HepG2 (cell line): ENCODE measurements around the gene ARX. TPM values are rescaled to one million over a fixed set of nuclear protein-coding genes. Genes with fewer than 3 reads are reported as not detected.
A peak's percentile ranks its signal among the peaks of the same experiment; 100 is the strongest.

Experiments used
- ATAC-seq: fragments of 200-7000 bp; cut with Tn5 transposase; 3 replicates; pipeline ENCODE4 v1.9.1; 2020; ENCODE audit warnings: mild to moderate bottlenecking, moderate library complexity
- BruUV-seq: library from RNA; stranded (reverse); fragments of 400-500 nt; replicated peaks from 2 replicates; lab custom pipeline; 2021; lab: Mats Ljungman, UMichigan
- CTCF ChIA-PET: fragments of 300-600 bp; formaldehyde crosslinking; extraction: SDS; loops from one replicate; lab custom pipeline; 2021; ENCODE audit warnings: low total read pairs, inconsistent platforms, low intra/inter-chr PET ratio; lab: Yijun Ruan, JAX
- POLR2A ChIA-PET: fragments of 350-600 bp; sonication (Branson Sonifier 250); formaldehyde crosslinking; loops from one replicate; lab custom pipeline; 2020; ENCODE audit warnings: antibody characterized with exemption, inconsistent platforms; lab: Yijun Ruan, JAX
- DNase-seq: peaks from one replicate; pipeline ENCODE4 v3.0.0-alpha.2; 2015; ENCODE audit warnings: low spot score
- FAIRE-seq: peaks from 3 replicates; lab custom pipeline; 2011; peaks lifted over from hg19 to GRCh38; lab: Jason Lieb, UNC
- H2AFZ ChIP-seq: one replicate; pipeline ENCODE4 v1.6.1; 2011; ENCODE audit warnings: low read length, inconsistent platforms
- H3K27ac ChIP-seq: fragments of 300-600 bp; 3 replicates; pipeline ENCODE4 v1.8.0; 2011; ENCODE audit warnings: mixed run types, mild to moderate bottlenecking, mixed read lengths, low read length, inconsistent platforms; ENCODE audit not compliant: insufficient read depth; ENCODE audit errors: extremely low read length
- H3K27me3 ChIP-seq, 2 experiments: fragments of 200-600 bp in 1 of 2; 2 replicates in 1 of 2; 3 replicates in 1 of 2; pipeline versions ENCODE4 v1.6.0 to v1.8.0; 2011; ENCODE audit warnings: low read length in 2 of 2, mild to moderate bottlenecking in 2 of 2, moderate library complexity in 2 of 2, inconsistent platforms in 1 of 2; ENCODE audit not compliant: insufficient read depth in 2 of 2, control insufficient read depth in 1 of 2
- H3K36me3 ChIP-seq, 2 experiments: fragments of 200-600 bp in 1 of 2; replicated peaks in 1 of 2; 2 replicates in 1 of 2; 3 replicates in 1 of 2; pipeline versions ENCODE4 v1.5.1 to v1.8.0; 2011; ENCODE audit warnings: low read length in 2 of 2, inconsistent platforms in 1 of 2; ENCODE audit not compliant: insufficient read depth in 2 of 2, control insufficient read depth in 1 of 2
- H3K4me1 ChIP-seq: 2 replicates; pipeline ENCODE4 v1.5.1; 2012; ENCODE audit warnings: low read length, inconsistent platforms; ENCODE audit not compliant: insufficient read depth
- H3K4me2 ChIP-seq: 2 replicates; pipeline ENCODE4 v1.6.0; 2011; ENCODE audit warnings: low read depth, low read length, inconsistent platforms
- H3K4me3 ChIP-seq, 3 experiments: fragments of 200-600 bp in 1 of 3; sonication (generic), shearing (Covaris generic) in 1 of 3; replicated peaks in 1 of 3; 2 replicates each; pipeline ENCODE4 v1.5.1; 2011 to 2016; ENCODE audit warnings: low read length in 3 of 3, inconsistent platforms in 2 of 3, low read depth in 2 of 3, mild to moderate bottlenecking in 2 of 3, control low read depth in 1 of 3, mixed read lengths in 1 of 3; ENCODE audit not compliant: insufficient read depth in 1 of 3
- H3K79me2 ChIP-seq: one replicate; pipeline ENCODE4 v1.6.1; 2011; ENCODE audit warnings: low read length, inconsistent platforms; ENCODE audit not compliant: insufficient read depth
- H3K9ac ChIP-seq: 2 replicates; pipeline ENCODE4 v1.6.0; 2011; ENCODE audit warnings: mild to moderate bottlenecking, low read depth, low read length, inconsistent platforms; ENCODE audit not compliant: insufficient read depth
- H3K9me3 ChIP-seq: 2 replicates; pipeline ENCODE4 v1.5.1; 2012; ENCODE audit warnings: mild to moderate bottlenecking, low read length
- H4K20me1 ChIP-seq: 2 replicates; pipeline ENCODE4 v1.6.0; 2011; ENCODE audit warnings: inconsistent platforms, mild to moderate bottlenecking, low read length, moderate library complexity; ENCODE audit not compliant: insufficient read depth
- BCL6 ChIP-seq: IDR thresholded peaks from 2 replicates; pipeline ENCODE4 v1.6.1; 2016; ENCODE audit warnings: missing genetic modification reagents, missing compliant biosample characterization
- MTA3 ChIP-seq: sonication (generic); formaldehyde crosslinking; IDR thresholded peaks from 2 replicates; pipeline ENCODE4 v1.4.0; 2020; ENCODE audit warnings: missing genetic modification reagents
- REST ChIP-seq, 2 experiments: IDR thresholded peaks; 2 replicates each; pipeline ENCODE4 v1.6.1; 2011 to 2012; ENCODE audit warnings: low read length in 2 of 2, borderline replicate concordance in 1 of 2, low read depth in 1 of 2, mild to moderate bottlenecking in 1 of 2, moderate library complexity in 1 of 2
- SIX4 ChIP-seq: sonication (generic); formaldehyde crosslinking; IDR thresholded peaks from 2 replicates; pipeline ENCODE4 v1.4.0; 2020; ENCODE audit warnings: missing genetic modification reagents
- SRSF4 ChIP-seq: fragments of 200-400 bp; formaldehyde crosslinking; IDR thresholded peaks from one replicate; pipeline ENCODE4 v1.6.1; 2018; ENCODE audit warnings: mild to moderate bottlenecking, low read depth, low read length, moderate library complexity; ENCODE audit not compliant: poor library complexity, severe bottlenecking
- ZBTB37 ChIP-seq: sonication (generic); formaldehyde crosslinking; IDR thresholded peaks from 2 replicates; pipeline ENCODE4 v1.4.0; 2020; ENCODE audit warnings: mild to moderate bottlenecking, missing genetic modification reagents
- ZBTB49 ChIP-seq: sonication (generic); formaldehyde crosslinking; IDR thresholded peaks from 2 replicates; pipeline ENCODE4 v1.4.0; 2020; ENCODE audit warnings: missing genetic modification reagents, borderline replicate concordance
- ZMYM4 ChIP-seq: sonication (generic); formaldehyde crosslinking; IDR thresholded peaks from 2 replicates; pipeline ENCODE4 v1.8.1; 2023; ENCODE audit warnings: mild to moderate bottlenecking, missing genetic modification reagents
- ZNF629 ChIP-seq: sonication (generic); formaldehyde crosslinking; conservative IDR thresholded peaks from 2 replicates; pipeline ENCODE4 v1.5.0; 2020; ENCODE audit warnings: missing genetic modification reagents
- ZNF768 ChIP-seq: sonication (generic); formaldehyde crosslinking; IDR thresholded peaks from 2 replicates; pipeline ENCODE4 v1.4.0; 2020; ENCODE audit warnings: missing genetic modification reagents
- ZNF772 ChIP-seq: sonication (generic); formaldehyde crosslinking; IDR thresholded peaks from 2 replicates; pipeline ENCODE4 v1.5.0; 2020; ENCODE audit warnings: mild to moderate bottlenecking, missing genetic modification reagents
- ZNF777 ChIP-seq: sonication (generic); formaldehyde crosslinking; IDR thresholded peaks from 2 replicates; pipeline ENCODE4 v1.4.0; 2020; ENCODE audit warnings: missing genetic modification reagents
- WGBS: methylation state at CpG from one replicate; pipeline ENCODE4 v1.1.6; 2017; ENCODE audit warnings: low lambda C conversion rate; 5-methylcytosine and 5-hydroxymethylcytosine counted together
- in situ Hi-C: cut with HindIII; loops from 2 replicates; pipeline ENCODE4 v1.10.0; 2017; ENCODE audit warnings: low pct_unique_long_range_greater_than_20kb; ENCODE audit not compliant: extremely low pct_ligation_motif_present
- intact Hi-C: fragments of 100-400 bp; cut with micrococcal nuclease; formaldehyde crosslinking; loops from one replicate; pipeline ENCODE4 v1.10.0; 2022; ENCODE audit not compliant: unreplicated experiment
- polyA plus RNA-seq, 8 experiments: library from polyadenylated mRNA; depleted of rRNA in 3 of 8; stranded (reverse) in 7 of 8; unstranded in 1 of 8; fragments of >200 nt; fragmentation: Illumina TruSeq in 4 of 8; extraction: Trizol in 4 of 8; gene quantifications; 2 replicates each; pipeline versions ENCODE4 v1.2.1 to v1.2.3, GENCODE V29; 2011 to 2016; ENCODE audit warnings: low read depth in 4 of 8, missing spikeins in 1 of 8, mixed read lengths in 1 of 8; ENCODE audit not compliant: insufficient read depth in 1 of 8
- total RNA-seq, 5 experiments: library from RNA; depleted of rRNA; stranded (reverse); fragments of >200 nt; fragmentation: Illumina TruSeq; extraction: Trizol; gene quantifications; 2 replicates each; pipeline ENCODE4 v1.2.3, GENCODE V29; 2016; ENCODE audit warnings: low read depth in 1 of 5

Gene ARX
- total and polyA plus RNA-seq, 2 of the 13 experiments (the other 11 are each of a cell fraction or from before 2014, with no cell fraction given), result not detected

GRCh38 chrX:25009407-25009806 lies 6.4 kb downstream of the ARX start (continued):
- TF ChIP-seq REST (IDR thresholded peaks at IDR 0.05; ENCODE audit: borderline replicate concordance in 1 of 2, low read depth in 1 of 2, low read length in 2 of 2), result no peak

GRCh38 chrX:25007059-25008053 lies 8.4 kb downstream of the ARX start:
- Histone ChIP-seq H3K36me3 (no peaks in the 10 kb centered on the region), H3K79me2 (no peaks in the 10 kb centered on the region), H2AFZ (no peak overlapping the region), H3K9me3 (no peaks in the 10 kb centered on the region), H3K27me3 (peaks cover 2 to 46% of the 10 kb centered on the region in 2 experiments; a peak in 2 of 5 replicates), H3K4me1 (peaks cover 6% of the 10 kb centered on the region; the same call in 1 of the 2 replicates), H3K4me2 (peak overlapping the region; percentile 66), H3K9ac (no peak overlapping the region), H3K27ac (no peak overlapping the region), H3K4me3 (peak overlapping the region in 2 of 3 experiments; percentile 12 to 43; a peak in 4 of 6 replicates), H4K20me1 (no peaks in the 10 kb centered on the region)
- ATAC-seq (peak; percentile 72), FAIRE-seq (no peak), DNase-seq (no peak)
- CTCF ChIA-PET, result no interaction called here
- WGBS, result 35% methylated on average over 5 of the region's 64 CpGs
- no TSS peak for BruUV-seq
- intact Hi-C loops, result no loop called here
- in situ Hi-C loops, result no loop called here
- POLR2A ChIA-PET, result no interaction called here
- TF ChIP-seq ZBTB37 (no peak), ZNF772 (CRISPR knock-in tag) (no peak), BCL6 (no peak), ZBTB49 (CRISPR knock-in tag) (no peak), SRSF4 (no peak), ZMYM4 (no peak), ZNF777 (peak; percentile 54; the same call in 1 of the 2 replicates), ZNF629 (CRISPR knock-in tag) (peak; percentile 85), ZNF768 (CRISPR knock-in tag) (peak; percentile 46; the same call in 1 of the 2 replicates), MTA3 (CRISPR knock-in tag) (no peak), SIX4 (no peak)
